ENCODE measurements around the gene OR6K3.

DNA sequence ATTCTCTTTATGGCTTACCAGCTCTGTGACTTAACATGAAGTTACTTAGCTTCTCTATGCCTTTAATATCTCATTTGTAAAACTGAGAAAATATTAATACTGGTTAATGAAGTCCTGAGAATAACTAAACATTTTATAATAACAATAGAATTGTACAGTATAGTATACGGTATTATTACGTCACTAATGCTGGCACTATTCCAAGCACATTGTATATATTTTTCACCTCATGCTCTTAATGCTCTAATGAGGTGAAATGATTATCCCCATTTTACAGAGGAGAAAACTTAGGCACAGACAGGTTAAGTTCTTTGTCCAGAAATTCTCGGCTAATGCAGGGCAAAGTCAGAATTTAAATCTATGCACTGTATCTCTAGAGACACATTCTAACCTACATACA lies 856 bp downstream of the OR6K3 start:
- TF ChIP-seq, protein P1, sequence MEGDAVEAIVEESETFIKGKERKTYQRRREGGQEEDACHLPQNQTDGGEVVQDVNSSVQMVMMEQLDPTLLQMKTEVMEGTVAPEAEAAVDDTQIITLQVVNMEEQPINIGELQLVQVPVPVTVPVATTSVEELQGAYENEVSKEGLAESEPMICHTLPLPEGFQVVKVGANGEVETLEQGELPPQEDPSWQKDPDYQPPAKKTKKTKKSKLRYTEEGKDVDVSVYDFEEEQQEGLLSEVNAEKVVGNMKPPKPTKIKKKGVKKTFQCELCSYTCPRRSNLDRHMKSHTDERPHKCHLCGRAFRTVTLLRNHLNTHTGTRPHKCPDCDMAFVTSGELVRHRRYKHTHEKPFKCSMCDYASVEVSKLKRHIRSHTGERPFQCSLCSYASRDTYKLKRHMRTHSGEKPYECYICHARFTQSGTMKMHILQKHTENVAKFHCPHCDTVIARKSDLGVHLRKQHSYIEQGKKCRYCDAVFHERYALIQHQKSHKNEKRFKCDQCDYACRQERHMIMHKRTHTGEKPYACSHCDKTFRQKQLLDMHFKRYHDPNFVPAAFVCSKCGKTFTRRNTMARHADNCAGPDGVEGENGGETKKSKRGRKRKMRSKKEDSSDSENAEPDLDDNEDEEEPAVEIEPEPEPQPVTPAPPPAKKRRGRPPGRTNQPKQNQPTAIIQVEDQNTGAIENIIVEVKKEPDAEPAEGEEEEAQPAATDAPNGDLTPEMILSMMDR (IDR thresholded peaks at IDR 0.05) = no peak
- TF ChIP-seq POLR2A (IDR thresholded peaks at IDR 0.05; ENCODE audit: low read depth) = no peak

Measured in esophagus muscularis mucosa (tissue), 3 donors.